ENCODE results near the gene LBX2. TPM values are rescaled to one million over a fixed set of nuclear protein-coding genes. Genes with fewer than 3 reads are reported as not detected.
A peak's percentile ranks its signal among the peaks of the same experiment; 100 is the strongest.

Gene LBX2
- polyA plus RNA-seq, 1 donor (not counting 4 experiments of a cell fraction or from before 2014, with no cell fraction given): 0.09 TPM

DNA sequence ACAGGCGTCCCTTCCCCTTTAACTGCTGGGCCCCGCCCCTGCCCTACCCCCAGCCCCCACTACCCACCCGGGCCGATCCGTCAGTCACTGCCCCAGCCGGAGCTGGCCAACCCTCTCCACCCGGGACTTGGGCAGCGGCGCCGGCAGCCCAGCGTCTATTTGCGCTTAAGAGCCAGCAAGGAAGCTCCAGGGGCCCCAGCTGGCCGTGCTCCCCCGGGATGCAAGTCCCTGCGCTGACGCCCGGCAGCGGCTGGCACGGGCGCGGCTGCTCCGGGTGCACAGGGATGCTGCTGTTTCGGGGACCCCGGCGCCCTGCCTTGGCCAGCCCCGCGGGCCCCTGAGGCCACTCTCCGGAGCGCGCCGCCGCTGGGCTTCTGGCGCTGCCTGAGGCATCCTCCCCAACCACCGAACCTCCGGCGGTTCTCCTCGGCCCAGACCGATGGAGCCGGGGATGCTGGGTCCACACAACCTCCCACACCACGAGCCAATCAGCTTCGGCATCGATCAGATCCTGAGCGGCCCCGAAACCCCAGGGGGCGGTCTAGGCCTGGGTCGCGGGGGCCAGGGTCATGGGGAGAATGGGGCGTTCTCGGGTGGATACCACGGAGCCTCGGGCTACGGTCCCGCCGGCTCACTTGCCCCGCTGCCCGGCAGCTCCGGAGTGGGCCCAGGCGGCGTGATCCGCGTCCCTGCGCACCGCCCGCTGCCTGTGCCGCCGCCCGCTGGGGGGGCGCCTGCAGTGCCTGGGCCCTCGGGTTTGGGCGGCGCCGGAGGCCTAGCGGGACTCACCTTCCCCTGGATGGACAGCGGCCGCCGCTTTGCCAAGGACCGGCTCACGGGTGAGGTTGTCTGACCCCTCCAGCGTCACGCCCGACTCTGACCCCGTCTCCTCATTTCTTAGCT lies 15.2 kb upstream of the LBX2 start, which contains the start of gene TLX2:
Gene TLX2 (plus strand): TSS at position 83 of the 903 bp plus-strand sequence. CDS start 357 bp downstream, at position 440.
- Histone ChIP-seq H3K9me3 (ENCODE audit: control insufficient read depth, low read depth, low read length) (no peaks in the 10 kb centered on the region), H3K9ac (ENCODE audit: control insufficient read depth, extremely low read depth, insufficient read depth, low read length) (no peak within 1 kb of the TSS), H3K27ac (ENCODE audit: control insufficient read depth, insufficient read depth, low read length) (no peak within 1 kb of the TSS), H3K27me3 (ENCODE audit: control insufficient read depth, extremely low read depth, insufficient read depth, low read length) (peaks cover 62% of the 10 kb centered on the region), H3K4me1 (ENCODE audit: control insufficient read depth, extremely low read depth, insufficient read depth, low read length) (peaks cover 6% of the 10 kb centered on the region), H4K20me1 (ENCODE audit: control insufficient read depth, extremely low read depth, insufficient read depth, low read length) (no peaks in the 10 kb centered on the region), H3K9me1 (ENCODE audit: control insufficient read depth, extremely low read depth, insufficient read depth, low read length) (no peaks in the 10 kb centered on the region), H3K4me3 (ENCODE audit: control insufficient read depth in 2 of 3, extremely low read depth in 1 of 3, insufficient read depth in 2 of 3, low read depth in 1 of 3, low read length in 3 of 3) (no peak within 1 kb of the TSS), H3K79me2 (ENCODE audit: control insufficient read depth, insufficient read depth, low read length) (no peaks in the 10 kb centered on the region), H3K4me2 (ENCODE audit: control insufficient read depth, extremely low read depth, insufficient read depth, low read depth, low read length) (peak within 1 kb of the TSS; percentile 12), H3K36me3 (ENCODE audit: control insufficient read depth in 2 of 2, extremely low read depth in 1 of 2, insufficient read depth in 2 of 2, low read length in 2 of 2) (no peaks in the 10 kb centered on the region), H2AFZ (ENCODE audit: control insufficient read depth, low read length) (no peak within 1 kb of the TSS)
- FAIRE-seq (no peak), DNase-seq (ENCODE audit: low read depth, low spot score) (no peak)
- no peak for TF ChIP-seq EZH2 (IDR thresholded peaks at IDR 0.05; ENCODE audit: low read length)
- TF ChIP-seq CTCF (optimal IDR thresholded peaks at IDR 0.05 in 1 of 3, IDR thresholded peaks at IDR 0.05 in 1 of 3, conservative IDR thresholded peaks at IDR 0.05 in 1 of 3; ENCODE audit: extremely low read depth in 1 of 3, insufficient read depth in 2 of 3, low read length in 3 of 3): no peak
- dilution Hi-C loops (cut with MboI; ENCODE audit: extremely low pct_ligation_motif_present, low sequenced_read_pairs): no loop called here

DNA sequence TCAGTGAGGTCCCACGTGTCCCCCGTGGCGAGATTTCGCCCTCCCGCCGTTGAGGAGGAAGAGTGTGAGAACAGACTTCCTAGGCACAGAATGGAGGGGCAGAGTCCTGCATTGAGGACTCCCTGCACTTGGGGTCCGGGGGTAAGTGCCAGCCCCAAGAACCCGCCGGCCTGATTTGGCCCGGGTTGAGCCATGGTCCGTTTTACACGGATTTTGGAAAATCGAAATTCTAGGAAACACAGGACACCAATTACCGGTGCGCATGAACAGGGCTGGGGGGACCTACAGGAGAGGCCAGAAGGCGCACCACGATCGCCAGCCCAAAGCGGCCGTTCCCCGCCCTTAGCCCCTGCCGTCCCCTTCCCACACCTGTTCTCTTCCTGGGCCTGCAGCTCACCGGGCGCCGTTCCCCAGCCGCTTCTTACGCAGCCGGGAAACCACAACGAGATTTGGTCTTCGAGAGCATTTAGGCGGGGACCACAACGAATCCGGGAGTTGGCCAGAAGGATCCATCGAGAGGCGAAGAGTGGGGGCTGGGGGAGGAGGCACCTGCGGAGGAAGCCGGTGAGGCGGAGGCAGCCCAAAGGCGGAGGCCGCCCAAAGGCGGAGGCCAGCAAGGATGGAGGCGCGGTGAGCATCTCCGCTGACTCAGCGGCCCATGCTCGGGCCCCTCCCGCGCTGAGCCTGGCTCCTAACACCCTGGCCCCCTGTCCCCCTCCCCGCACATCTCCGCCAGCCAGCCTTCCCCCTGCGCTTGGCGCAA lies 14.4 kb upstream of the LBX2 start:
- no peaks in the 10 kb centered on the region for H3K79me2 ChIP-seq (ENCODE audit: control insufficient read depth, insufficient read depth, low read length)
- peaks cover 6% of the 10 kb centered on the region for H3K4me1 ChIP-seq (ENCODE audit: control insufficient read depth, extremely low read depth, insufficient read depth, low read length)
- H3K4me2 ChIP-seq (ENCODE audit: control insufficient read depth, extremely low read depth, insufficient read depth, low read depth, low read length): no peak overlapping the region
- DNase-seq (ENCODE audit: low read depth, low spot score) (no peak), FAIRE-seq (no peak)
- H3K27ac ChIP-seq (ENCODE audit: control insufficient read depth, insufficient read depth, low read length): no peak overlapping the region
- dilution Hi-C loops (cut with MboI; ENCODE audit: extremely low pct_ligation_motif_present, low sequenced_read_pairs): no loop called here
- TF ChIP-seq EZH2 (IDR thresholded peaks at IDR 0.05; ENCODE audit: low read length) (peak; percentile 91), CTCF (optimal IDR thresholded peaks at IDR 0.05 in 1 of 3, IDR thresholded peaks at IDR 0.05 in 1 of 3, conservative IDR thresholded peaks at IDR 0.05 in 1 of 3; ENCODE audit: extremely low read depth in 1 of 3, insufficient read depth in 2 of 3, low read length in 3 of 3) (no peak)
- no peak overlapping the region for H3K4me3 ChIP-seq (ENCODE audit: control insufficient read depth in 2 of 3, extremely low read depth in 1 of 3, insufficient read depth in 2 of 3, low read depth in 1 of 3, low read length in 3 of 3)
- no peaks in the 10 kb centered on the region for H3K36me3 ChIP-seq (ENCODE audit: control insufficient read depth in 2 of 2, extremely low read depth in 1 of 2, insufficient read depth in 2 of 2, low read length in 2 of 2)
- no peak overlapping the region for H3K9ac ChIP-seq (ENCODE audit: control insufficient read depth, extremely low read depth, insufficient read depth, low read length)
- peaks cover 60% of the 10 kb centered on the region for H3K27me3 ChIP-seq (ENCODE audit: control insufficient read depth, extremely low read depth, insufficient read depth, low read length)
- no peaks in the 10 kb centered on the region for H4K20me1 ChIP-seq (ENCODE audit: control insufficient read depth, extremely low read depth, insufficient read depth, low read length)
- no peaks in the 10 kb centered on the region for H3K9me1 ChIP-seq (ENCODE audit: control insufficient read depth, extremely low read depth, insufficient read depth, low read length)
- no peaks in the 10 kb centered on the region for H3K9me3 ChIP-seq (ENCODE audit: control insufficient read depth, low read depth, low read length)
- no peak overlapping the region for H2AFZ ChIP-seq (ENCODE audit: control insufficient read depth, low read length)

Data from keratinocyte (primary cell).